GM19193 (cell line): ENCODE measurements around the gene EDN1.

Experiments used
- POLR2A ChIP-seq: IDR thresholded peaks from 4 replicates; pipeline ENCODE4 v1.6.1; 2011; ENCODE audit not compliant: insufficient read depth, insufficient read length; ENCODE audit errors: extremely low read depth

EDN1 gene

DNA sequence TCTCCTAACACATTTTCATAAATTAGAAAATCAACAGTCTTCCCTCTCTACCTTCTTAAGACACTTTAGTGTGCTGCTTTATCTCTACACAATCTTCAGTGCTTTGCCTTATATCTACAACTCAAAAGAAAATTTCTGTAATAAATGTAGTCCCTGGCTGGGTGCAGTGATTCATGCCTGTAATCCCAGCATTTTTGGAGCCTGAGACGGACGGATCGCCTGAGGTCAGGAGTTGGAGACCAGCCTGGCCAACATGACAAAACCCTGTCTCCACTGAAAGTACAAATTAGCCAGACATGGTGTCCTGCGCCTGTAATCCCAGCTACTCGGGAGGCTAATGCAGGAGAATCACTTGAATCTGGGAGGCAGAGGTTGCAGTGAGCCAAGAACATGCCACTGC, 9.7 kb upstream of the EDN1 start:
- TF ChIP-seq POLR2A = no peak

DNA sequence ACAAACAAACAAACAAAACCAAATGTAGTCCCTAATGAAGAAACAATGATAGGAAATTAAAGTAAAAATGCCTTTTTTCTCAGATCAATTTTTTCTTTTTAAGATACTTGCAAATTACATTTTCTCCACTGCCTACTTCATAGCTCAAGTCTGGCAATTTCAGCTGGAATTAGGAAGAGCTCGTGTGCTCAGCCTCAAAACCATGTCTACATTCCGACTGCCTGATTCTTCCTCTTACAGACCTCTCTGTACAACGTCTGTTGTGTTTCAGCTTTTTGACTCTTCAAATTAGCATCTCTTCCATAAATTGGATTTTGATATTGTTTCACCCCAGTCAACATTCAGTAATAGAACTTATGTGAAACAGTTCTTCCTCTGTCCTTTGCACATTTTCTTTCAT, 9.3 kb upstream of the EDN1 start:
- no peak for TF ChIP-seq POLR2A

DNA sequence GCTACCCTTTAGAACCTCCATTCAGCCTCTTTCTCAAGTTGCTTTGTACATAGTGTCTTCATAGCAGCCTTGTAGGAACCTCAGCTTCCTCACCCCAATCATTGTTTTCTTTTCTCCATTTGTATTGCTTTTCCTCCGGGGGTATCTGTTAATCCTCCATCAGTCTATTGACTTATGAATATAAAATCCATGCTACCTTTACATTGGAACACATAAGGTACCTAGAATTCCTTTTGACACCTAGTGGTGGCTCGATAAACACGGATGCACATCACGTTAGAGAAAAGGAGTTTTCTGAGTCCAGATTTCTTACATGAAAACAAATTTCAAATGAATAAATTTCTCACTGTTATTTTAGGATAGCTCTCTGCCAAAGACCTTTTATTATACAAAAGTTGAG, 6.3 kb upstream of the EDN1 start:
- no peak for TF ChIP-seq POLR2A

DNA sequence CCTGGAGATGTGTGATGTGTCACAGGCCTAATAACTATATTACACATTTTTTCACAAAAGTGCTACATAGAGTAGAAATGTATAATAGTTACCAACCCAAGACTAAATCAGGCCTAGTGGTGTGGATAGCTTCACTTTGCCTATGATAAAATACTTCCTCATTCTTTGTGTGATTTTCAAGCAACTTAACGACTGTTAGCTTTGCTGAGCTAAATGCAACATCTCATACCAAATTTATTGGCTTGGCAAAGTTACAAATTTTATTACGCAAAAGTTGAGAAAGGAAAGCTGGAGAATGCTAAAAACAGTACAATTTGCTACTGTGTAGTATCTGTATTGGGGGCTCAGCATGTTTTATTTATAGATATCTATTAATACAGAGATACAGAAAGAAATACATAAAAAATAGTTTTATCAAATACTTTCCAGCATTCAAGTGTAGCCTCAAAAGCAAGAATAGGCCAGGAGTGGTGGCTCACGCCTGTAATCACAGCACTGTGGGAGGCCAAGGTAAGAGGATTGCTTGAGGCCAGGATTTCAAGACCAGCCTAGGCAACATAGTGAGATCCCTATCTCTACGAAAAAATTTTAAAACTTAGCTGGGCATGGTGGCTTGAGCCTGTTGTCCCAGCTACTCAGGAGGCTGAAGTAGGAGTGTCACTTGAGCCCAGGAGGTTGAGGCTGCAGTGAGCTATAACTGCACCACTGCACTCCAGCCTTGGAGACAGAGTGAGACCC, 3.6 kb upstream of the EDN1 start:
- TF ChIP-seq POLR2A = no peak

- no peak for TF ChIP-seq POLR2A
These were observed 1.9 kb upstream of the EDN1 start for GRCh38 chr6:12288211-12288618.

DNA sequence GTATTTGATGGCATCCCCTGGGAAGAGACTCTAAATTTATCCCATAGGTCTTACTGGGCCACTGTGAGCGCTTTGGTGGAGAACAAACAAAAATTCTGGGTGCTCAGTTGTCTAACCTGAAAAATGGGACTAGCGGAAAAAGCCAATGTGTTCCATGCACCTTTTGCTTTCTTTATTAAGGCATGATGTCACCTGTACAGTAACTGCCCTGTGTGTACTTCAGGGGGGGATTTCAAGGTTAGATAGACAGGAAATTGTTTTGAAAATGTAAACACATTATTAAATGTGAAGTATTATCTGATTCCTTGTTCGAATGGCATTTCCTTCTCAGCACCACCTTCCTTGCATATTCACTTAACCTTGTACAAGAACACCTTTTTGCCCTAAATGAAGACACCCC, 1.2 kb upstream of the EDN1 start:
- TF ChIP-seq POLR2A = no peak

- no peak for TF ChIP-seq POLR2A
These were observed 719 bp upstream of the EDN1 start for GRCh38 chr6:12289365-12289919.

DNA sequence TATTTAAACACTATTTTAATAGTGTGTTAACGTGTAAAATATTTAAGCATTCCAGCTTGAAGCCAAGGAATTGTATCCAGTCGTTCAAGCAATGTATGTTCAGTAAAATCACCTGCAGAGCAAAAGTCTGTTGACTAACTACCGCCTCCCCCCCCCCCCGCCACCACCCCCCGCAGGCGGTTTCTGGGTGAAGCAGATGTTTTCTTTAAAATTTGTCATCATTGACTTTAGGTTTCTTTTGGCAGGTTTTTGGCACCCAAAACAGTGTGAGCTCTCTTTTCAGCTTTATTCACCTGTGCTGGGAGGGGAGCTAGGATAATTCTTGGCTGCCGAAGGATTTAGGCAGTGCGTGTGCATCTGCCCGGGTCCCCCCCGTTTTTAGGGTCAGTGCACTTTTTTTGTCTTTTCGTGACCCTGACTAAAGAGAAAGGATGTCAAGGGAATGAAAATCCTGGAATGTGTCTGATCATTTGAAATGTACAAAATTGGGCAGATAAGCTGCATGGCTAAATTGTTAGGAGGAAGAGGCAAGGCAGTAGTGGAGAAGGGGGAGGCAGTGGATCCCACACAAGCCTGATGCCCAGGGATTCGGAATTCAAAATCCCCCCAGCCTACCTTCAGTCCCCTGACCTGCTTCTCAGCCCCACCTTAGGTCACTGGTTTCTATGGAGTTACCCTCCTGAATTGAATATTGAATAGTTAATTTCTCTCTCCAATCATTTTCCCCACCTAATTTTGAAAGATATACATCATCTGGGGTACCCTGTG, 1.1 kb downstream of the EDN1 start:
- TF ChIP-seq POLR2A = no peak

GRCh38 chr6:12291839-12292604, 1.9 kb downstream of the EDN1 start:
- no peak for TF ChIP-seq POLR2A

GRCh38 chr6:12293235-12293930, 3.2 kb downstream of the EDN1 start:
- no peak for TF ChIP-seq POLR2A

GRCh38 chr6:12293931-12294807, 4.0 kb downstream of the EDN1 start:
- no peak for TF ChIP-seq POLR2A

DNA sequence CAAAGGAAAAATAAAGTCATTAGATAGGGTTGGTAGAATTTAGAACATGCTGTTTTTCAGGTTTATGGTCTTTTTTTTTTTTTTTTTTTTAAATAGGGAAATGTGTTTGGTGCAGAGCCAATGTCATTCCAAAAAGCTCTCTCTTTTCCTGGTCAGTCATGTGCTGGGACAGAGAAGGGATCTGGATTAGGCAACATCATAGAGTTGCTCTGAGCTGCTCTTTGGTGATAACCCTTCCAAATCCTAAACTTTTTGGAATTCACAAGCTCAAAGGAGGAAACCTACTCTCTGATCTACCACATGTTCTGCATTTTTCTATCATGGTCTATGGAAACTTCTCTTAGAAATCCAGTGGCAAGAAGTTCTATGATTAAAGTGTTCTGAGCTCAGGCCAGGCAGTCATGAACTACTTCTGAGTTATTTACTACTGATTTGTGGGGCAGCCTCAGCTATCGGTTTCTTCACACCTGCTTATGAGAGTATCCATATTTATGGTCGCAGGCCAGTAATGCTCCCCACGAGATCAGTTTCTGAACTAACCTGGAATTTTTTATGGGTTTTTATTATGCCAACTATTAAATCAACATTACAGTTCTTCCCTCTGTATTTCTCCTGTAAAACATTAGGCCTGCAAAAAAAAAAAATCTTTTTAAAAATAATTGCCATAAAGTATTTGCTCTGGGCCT, 4.8 kb downstream of the EDN1 start:
- TF ChIP-seq POLR2A = no peak

DNA sequence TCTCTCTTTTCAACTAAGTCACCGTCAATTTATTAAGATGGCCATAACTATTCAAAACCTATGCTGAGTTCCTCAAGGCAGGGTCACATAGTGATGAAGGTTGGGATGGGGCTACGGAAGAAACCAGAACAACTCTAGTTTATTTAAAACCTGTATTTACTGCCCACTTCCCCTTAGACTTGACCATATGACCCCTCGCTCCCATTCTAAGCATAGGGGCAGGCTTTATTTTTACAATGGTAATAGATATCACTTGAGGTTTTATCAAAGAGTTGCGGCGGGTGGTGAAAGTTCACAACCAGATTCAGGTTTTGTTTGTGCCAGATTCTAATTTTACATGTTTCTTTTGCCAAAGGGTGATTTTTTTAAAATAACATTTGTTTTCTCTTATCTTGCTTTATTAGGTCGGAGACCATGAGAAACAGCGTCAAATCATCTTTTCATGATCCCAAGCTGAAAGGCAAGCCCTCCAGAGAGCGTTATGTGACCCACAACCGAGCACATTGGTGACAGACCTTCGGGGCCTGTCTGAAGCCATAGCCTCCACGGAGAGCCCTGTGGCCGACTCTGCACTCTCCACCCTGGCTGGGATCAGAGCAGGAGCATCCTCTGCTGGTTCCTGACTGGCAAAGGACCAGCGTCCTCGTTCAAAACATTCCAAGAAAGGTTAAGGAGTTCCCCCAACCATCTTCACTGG, 5.5 kb downstream of the EDN1 start:
- no peak for TF ChIP-seq POLR2A

- no peak for TF ChIP-seq POLR2A
These were observed 6.1 kb downstream of the EDN1 start for GRCh38 chr6:12296255-12296573.

DNA sequence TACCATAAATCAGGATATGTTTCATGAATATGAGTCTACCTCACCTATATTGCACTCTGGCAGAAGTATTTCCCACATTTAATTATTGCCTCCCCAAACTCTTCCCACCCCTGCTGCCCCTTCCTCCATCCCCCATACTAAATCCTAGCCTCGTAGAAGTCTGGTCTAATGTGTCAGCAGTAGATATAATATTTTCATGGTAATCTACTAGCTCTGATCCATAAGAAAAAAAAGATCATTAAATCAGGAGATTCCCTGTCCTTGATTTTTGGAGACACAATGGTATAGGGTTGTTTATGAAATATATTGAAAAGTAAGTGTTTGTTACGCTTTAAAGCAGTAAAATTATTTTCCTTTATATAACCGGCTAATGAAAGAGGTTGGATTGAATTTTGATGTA, 6.4 kb downstream of the EDN1 start:
- TF ChIP-seq POLR2A = no peak
